Prostate gland (tissue), 2 donors: ENCODE results near the gene GRB10. TPM values are rescaled to one million over a fixed set of nuclear protein-coding genes. Genes with fewer than 3 reads are reported as not detected.
"Not testable (repeated sequence)": the region's sequence is repeated elsewhere in the genome, so short reads cannot be mapped to it uniquely, and the experiment has no call there.

Experiments
- DNase-seq: peaks from one replicate; pipeline ENCODE4 v3.0.0-alpha.2; 2019; ENCODE audit warnings: low spot score
- H3K27ac ChIP-seq, 2 donors: fragments of 200-600 bp; sonication (generic); 2 replicates each; pipeline ENCODE4 v1.5.1; 2017 to 2019
- H3K27me3 ChIP-seq: fragments of 200-600 bp; sonication (generic); replicated peaks from 2 replicates; pipeline ENCODE4 v1.5.1; 2019; ENCODE audit not compliant: insufficient read depth
- H3K36me3 ChIP-seq, 2 donors: fragments of 200-600 bp; sonication (generic); 1 replicate in 1 of 2; 2 replicates in 1 of 2; pipeline versions ENCODE4 v1.5.1 to v1.8.1; 2017 to 2019
- H3K4me1 ChIP-seq: fragments of 200-600 bp; sonication (generic); replicated peaks from 2 replicates; pipeline ENCODE4 v1.5.1; 2019
- H3K4me3 ChIP-seq, 2 donors: fragments of 200-600 bp; sonication (generic); 2 replicates each; pipeline ENCODE4 v1.5.1; 2017 to 2019
- H3K9me3 ChIP-seq: fragments of 200-600 bp; sonication (generic); 2 replicates; pipeline ENCODE4 v1.5.1; 2017
- POLR2A ChIP-seq: fragments of 450-650 bp; IDR thresholded peaks from one replicate; pipeline ENCODE4 v1.6.1; 2016; ENCODE audit warnings: antibody characterized with exemption, mild to moderate bottlenecking
- POLR2AphosphoS5 ChIP-seq: sonication (generic); formaldehyde crosslinking; IDR thresholded peaks from one replicate; pipeline ENCODE4 v1.6.1; 2017; ENCODE audit warnings: antibody characterized with exemption
- WGBS: methylation state at CpG from one replicate; pipeline ENCODE4 v1.1.5; 2018; 5-methylcytosine and 5-hydroxymethylcytosine counted together
- intact Hi-C: fragments of 100-400 bp; cut with DNase I; formaldehyde crosslinking; loops from one replicate; pipeline ENCODE4 v1.14.2; 2022
- total RNA-seq, 2 donors: library from RNA; depleted of rRNA; stranded (reverse); fragments of >200 nt; gene quantifications; one replicate each; pipeline ENCODE4 v1.1.0, GENCODE V29; 2016
- TF ChIP-seq, protein P1 (sequence below), 4 experiments: fragments of 200-600 bp in 2 of 4; fragments of 450-650 bp in 2 of 4; sonication (generic) in 2 of 4; IDR thresholded peaks; 1 replicate in 3 of 4; 2 replicates in 1 of 4; pipeline ENCODE4 v1.5.1; 2016 to 2019; ENCODE audit warnings: antibody characterized with exemption in 4 of 4, mild to moderate bottlenecking in 2 of 4, moderate library complexity in 2 of 4

The GRB10 gene
- total RNA-seq, 2 donors from 2014 or later, result 54.3 to 63.1 TPM

DNA sequence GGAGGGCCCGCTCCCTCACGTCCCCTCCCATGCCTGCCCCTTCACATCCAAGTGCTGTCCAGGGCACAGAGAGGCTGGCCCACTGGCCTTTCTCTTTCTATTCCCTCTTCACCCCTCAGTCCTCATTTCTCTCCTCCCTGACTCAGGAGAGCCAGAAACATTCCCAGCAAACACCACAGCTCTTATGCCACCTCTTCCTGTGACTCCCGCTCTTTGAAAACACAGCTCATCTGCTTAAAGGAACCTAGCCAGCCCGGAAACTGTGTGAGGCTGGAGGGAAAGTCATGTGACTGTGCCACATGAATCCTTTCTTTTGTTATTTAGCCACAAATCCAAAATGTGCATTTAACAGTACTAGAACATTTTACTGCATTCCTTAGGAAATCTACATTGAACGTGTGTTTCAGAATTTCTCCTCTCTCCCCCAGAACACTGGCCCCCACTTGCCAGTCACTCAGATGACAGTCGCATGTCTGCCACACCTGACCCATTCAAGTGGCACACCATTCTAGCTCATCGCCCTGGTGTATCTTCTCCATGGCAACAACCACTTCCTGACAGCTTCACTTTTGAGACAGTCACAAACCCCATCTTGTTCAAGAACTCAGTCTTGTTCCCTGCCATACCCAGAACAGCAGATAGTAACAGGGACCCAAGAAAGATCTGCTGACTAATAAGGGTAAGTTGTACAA lies 42.8 kb downstream of the GRB10 start:
- Histone ChIP-seq H3K9me3 (no peaks in the 10 kb centered on the region), H3K4me1 (peaks cover 5% of the 10 kb centered on the region), H3K4me3 (no peak overlapping the region), H3K27me3 (no peaks in the 10 kb centered on the region), H3K36me3 (no peaks in the 10 kb centered on the region), H3K27ac (no peak overlapping the region)
- intact Hi-C loops, result no loop called here
- WGBS, result 79% methylated on average over 7 of the region's 7 CpGs
- no peak for DNase-seq
- TF ChIP-seq, protein P1, sequence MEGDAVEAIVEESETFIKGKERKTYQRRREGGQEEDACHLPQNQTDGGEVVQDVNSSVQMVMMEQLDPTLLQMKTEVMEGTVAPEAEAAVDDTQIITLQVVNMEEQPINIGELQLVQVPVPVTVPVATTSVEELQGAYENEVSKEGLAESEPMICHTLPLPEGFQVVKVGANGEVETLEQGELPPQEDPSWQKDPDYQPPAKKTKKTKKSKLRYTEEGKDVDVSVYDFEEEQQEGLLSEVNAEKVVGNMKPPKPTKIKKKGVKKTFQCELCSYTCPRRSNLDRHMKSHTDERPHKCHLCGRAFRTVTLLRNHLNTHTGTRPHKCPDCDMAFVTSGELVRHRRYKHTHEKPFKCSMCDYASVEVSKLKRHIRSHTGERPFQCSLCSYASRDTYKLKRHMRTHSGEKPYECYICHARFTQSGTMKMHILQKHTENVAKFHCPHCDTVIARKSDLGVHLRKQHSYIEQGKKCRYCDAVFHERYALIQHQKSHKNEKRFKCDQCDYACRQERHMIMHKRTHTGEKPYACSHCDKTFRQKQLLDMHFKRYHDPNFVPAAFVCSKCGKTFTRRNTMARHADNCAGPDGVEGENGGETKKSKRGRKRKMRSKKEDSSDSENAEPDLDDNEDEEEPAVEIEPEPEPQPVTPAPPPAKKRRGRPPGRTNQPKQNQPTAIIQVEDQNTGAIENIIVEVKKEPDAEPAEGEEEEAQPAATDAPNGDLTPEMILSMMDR (IDR thresholded peaks at IDR 0.05), result no peak
- TF ChIP-seq POLR2A, result no peak
- TF ChIP-seq POLR2AphosphoS5, result no peak

DNA sequence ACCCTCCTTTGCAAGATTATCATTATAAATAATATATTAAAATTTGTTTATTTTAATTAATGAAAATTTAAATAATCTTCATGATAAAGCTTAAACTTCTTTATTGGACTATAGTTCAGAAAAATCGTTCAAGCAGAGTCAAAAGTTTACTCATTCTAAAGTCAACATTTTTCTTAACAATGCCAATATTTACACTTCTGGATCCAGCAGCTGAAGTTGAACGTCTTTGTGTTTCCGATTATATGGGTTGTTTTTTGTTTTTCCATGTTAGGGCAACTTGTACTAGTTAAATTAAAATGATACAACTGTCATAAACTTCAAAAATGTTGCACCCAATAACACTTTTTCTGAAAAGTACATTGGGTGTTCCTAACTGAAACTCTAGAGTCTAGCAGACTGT lies 43.8 kb downstream of the GRB10 start:
- Histone ChIP-seq H3K27me3 (no peaks in the 10 kb centered on the region), H3K4me1 (peaks cover 5% of the 10 kb centered on the region), H3K9me3 (no peaks in the 10 kb centered on the region), H3K4me3 (no peak overlapping the region), H3K36me3 (no peaks in the 10 kb centered on the region), H3K27ac (no peak overlapping the region)
- WGBS, result 16% methylated on average over 3 of the region's 3 CpGs
- no peak for DNase-seq
- TF ChIP-seq, protein P1 (IDR thresholded peaks at IDR 0.05), result no peak
- TF ChIP-seq POLR2A (no peak), POLR2AphosphoS5 (peak; percentile 38)
- intact Hi-C loops, result no loop called here

DNA sequence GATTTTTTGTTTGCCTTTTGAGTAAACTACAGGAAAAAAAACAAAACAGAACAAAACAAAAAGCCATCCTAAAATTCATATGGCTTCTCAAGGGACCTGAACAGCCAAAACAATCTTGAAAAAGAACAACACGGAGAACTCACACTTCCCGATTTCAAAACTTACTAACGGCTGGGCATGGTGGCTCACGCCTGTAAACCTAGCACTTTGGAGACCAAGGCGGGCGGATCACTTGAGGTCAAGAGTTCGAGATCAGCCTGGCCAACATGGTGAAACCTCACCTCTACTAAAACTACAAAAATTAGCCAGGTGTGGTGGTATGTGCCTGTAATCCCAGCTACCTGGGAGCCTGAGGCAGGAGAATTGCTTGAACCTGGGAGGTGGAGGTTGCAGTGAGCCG lies 46.9 kb downstream of the GRB10 start:
- H3K4me1 ChIP-seq, H3K27me3 ChIP-seq, H3K9me3 ChIP-seq, H3K4me3 ChIP-seq, H3K36me3 ChIP-seq, DNase-seq, H3K27ac ChIP-seq, intact Hi-C loops: not testable (repeated sequence)
- WGBS, result 97% methylated on average over 8 of the region's 8 CpGs

DNA sequence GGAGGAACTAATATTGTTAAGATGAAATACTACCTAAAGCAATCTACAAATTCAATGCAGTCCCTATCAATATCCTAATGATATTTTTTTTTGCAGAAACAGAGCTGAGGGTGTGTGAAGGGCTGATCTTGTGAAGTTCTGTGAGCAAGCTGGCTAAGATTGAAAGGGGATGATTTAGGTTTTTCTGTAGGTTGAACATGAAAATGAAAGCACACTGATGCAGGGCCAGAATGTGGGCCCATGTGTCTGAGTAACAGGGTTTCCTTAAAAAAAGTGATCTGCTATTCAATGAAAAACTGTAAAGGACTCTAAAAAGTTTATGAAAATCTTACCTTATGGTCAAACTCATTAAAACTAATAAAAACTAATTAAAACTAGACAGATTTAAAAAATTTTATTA lies 47.4 kb downstream of the GRB10 start:
- TF ChIP-seq POLR2AphosphoS5, result no peak
- TF ChIP-seq, protein P1 (IDR thresholded peaks at IDR 0.05), result no peak
- no peak for TF ChIP-seq POLR2A
- Histone ChIP-seq H3K36me3 (no peaks in the 10 kb centered on the region), H3K27ac (no peak overlapping the region), H3K4me1 (peaks cover 5% of the 10 kb centered on the region), H3K27me3 (no peaks in the 10 kb centered on the region), H3K4me3 (no peak overlapping the region), H3K9me3 (no peaks in the 10 kb centered on the region)
- no peak for DNase-seq
- intact Hi-C loops, result no loop called here

DNA sequence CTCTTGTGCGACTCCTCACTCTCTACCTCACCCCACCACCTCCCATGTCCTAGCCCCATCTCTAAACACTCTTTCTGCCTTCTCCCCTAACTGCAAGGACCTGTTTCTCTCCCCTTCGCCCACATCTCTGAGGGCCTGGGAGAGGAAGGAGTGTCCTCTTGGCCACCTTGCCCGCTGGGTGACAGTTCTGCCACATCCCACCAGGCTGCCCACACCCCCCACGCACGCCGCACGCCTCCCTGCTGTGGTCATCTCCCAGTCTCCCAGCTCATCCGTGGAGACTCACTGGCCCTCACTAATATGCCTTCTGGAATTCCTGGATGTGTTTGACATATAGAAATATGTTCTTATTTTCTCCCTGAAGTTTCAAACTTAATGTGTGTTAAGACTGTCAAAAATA lies 48.5 kb downstream of the GRB10 start:
- H3K27me3 ChIP-seq, result no peaks in the 10 kb centered on the region
- no peak overlapping the region for H3K4me3 ChIP-seq
- intact Hi-C loops, result no loop called here
- DNase-seq, result no peak
- no peaks in the 10 kb centered on the region for H3K36me3 ChIP-seq
- no peak overlapping the region for H3K27ac ChIP-seq
- no peaks in the 10 kb centered on the region for H3K9me3 ChIP-seq
- no peaks in the 10 kb centered on the region for H3K4me1 ChIP-seq
- WGBS, result 97% methylated on average over 8 of the region's 8 CpGs
- TF ChIP-seq, protein P1 (IDR thresholded peaks at IDR 0.05), result no peak
- no peak for TF ChIP-seq POLR2AphosphoS5
- TF ChIP-seq POLR2A, result no peak
